Dendritic cell treated with granulocyte-macrophage colony-stimulating factor and Interleukin-4, amounts not matched to agents 40 ng/mL and 50 ng/mL, for 4 days (primary cell): ENCODE data around the gene KCNN1.
"Not testable (repeated sequence)": the region's sequence is repeated elsewhere in the genome, so short reads cannot be mapped to it uniquely, and the experiment has no call there.

Source experiments
- H3K27ac Mint-ChIP-seq: one replicate; pipeline ENCODE4 v1.8.0; 2022; ENCODE audit warnings: mild to moderate bottlenecking, mixed read lengths
- H3K27me3 Mint-ChIP-seq: one replicate; pipeline ENCODE4 v1.8.0; 2022; ENCODE audit warnings: mild to moderate bottlenecking, mixed read lengths
- H3K36me3 Mint-ChIP-seq: one replicate; pipeline ENCODE4 v1.8.0; 2022; ENCODE audit warnings: low read depth, mixed read lengths
- H3K4me1 Mint-ChIP-seq: one replicate; pipeline ENCODE4 v1.8.0; 2022; ENCODE audit warnings: low read depth, mixed read lengths
- H3K4me3 Mint-ChIP-seq: one replicate; pipeline ENCODE4 v1.8.0; 2022; ENCODE audit warnings: mild to moderate bottlenecking, moderate library complexity, mixed read lengths
- H3K9me3 Mint-ChIP-seq: one replicate; pipeline ENCODE4 v1.8.0; 2022; ENCODE audit warnings: mixed read lengths
- intact Hi-C: fragments of 100-400 bp; cut with micrococcal nuclease; formaldehyde crosslinking; loops from one replicate; pipeline ENCODE4 v1.15.0; 2022

Gene KCNN1

GRCh38 chr19:18027151-18027550, 60.2 kb downstream of the KCNN1 start:
- H3K4me1 Mint-ChIP-seq: peaks cover 47% of the 10 kb centered on the region
- H3K36me3 Mint-ChIP-seq: peaks cover 4% of the 10 kb centered on the region
- no peak overlapping the region for H3K27ac Mint-ChIP-seq
- intact Hi-C loops: no loop called here
- H3K27me3 Mint-ChIP-seq: no peaks in the 10 kb centered on the region
- H3K4me3 Mint-ChIP-seq: no peak overlapping the region
- H3K9me3 Mint-ChIP-seq: no peaks in the 10 kb centered on the region

- Mint-ChIP-seq H3K9me3 (no peaks in the 10 kb centered on the region), H3K4me1 (peaks cover 35% of the 10 kb centered on the region), H3K4me3 (no peak overlapping the region), H3K27ac (peak overlapping the region; percentile 35), H3K27me3 (no peaks in the 10 kb centered on the region), H3K36me3 (no peaks in the 10 kb centered on the region)
- intact Hi-C loops: no loop called here
Measured at GRCh38 chr19:18029617-18030338, 62.9 kb downstream of the KCNN1 start.

- Mint-ChIP-seq H3K27ac (peak overlapping the region; percentile 53), H3K4me1 (peaks cover 32% of the 10 kb centered on the region)
- intact Hi-C loops, H3K36me3 Mint-ChIP-seq, H3K9me3 Mint-ChIP-seq, H3K4me3 Mint-ChIP-seq, H3K27me3 Mint-ChIP-seq: not testable (repeated sequence)
Measured at GRCh38 chr19:18031401-18031800, 64.5 kb downstream of the KCNN1 start.

- intact Hi-C loops, H3K27ac Mint-ChIP-seq: not testable (repeated sequence)
Measured at GRCh38 chr19:18032102-18032501, 65.2 kb downstream of the KCNN1 start.

GRCh38 chr19:18041054-18041453, 74.1 kb downstream of the KCNN1 start:
- intact Hi-C loops: no loop called here
- Mint-ChIP-seq H3K27me3 (peaks cover 28% of the 10 kb centered on the region), H3K36me3 (no peaks in the 10 kb centered on the region), H3K9me3 (peaks cover 8% of the 10 kb centered on the region), H3K4me3 (no peak overlapping the region), H3K4me1 (peaks cover 47% of the 10 kb centered on the region), H3K27ac (no peak overlapping the region)

More at GRCh38 chr19:18032102-18032501, 65.2 kb downstream of the KCNN1 start:
- H3K4me1 Mint-ChIP-seq: peaks cover 32% of the 10 kb centered on the region
- H3K36me3 Mint-ChIP-seq, H3K4me3 Mint-ChIP-seq, H3K9me3 Mint-ChIP-seq, H3K27me3 Mint-ChIP-seq: not testable (repeated sequence)

GRCh38 chr19:18043676-18044075, 76.8 kb downstream of the KCNN1 start:
- Mint-ChIP-seq H3K4me3 (no peak overlapping the region), H3K4me1 (peaks cover 58% of the 10 kb centered on the region), H3K27ac (peak overlapping the region; percentile 85), H3K9me3 (peaks cover 8% of the 10 kb centered on the region), H3K36me3 (no peaks in the 10 kb centered on the region), H3K27me3 (peaks cover 27% of the 10 kb centered on the region)
- intact Hi-C loops: no loop called here

GRCh38 chr19:18044825-18045304, 78.0 kb downstream of the KCNN1 start:
- peaks cover 24% of the 10 kb centered on the region for H3K27me3 Mint-ChIP-seq
- intact Hi-C loops: no loop called here
- no peaks in the 10 kb centered on the region for H3K36me3 Mint-ChIP-seq
- H3K9me3 Mint-ChIP-seq: peaks cover 8% of the 10 kb centered on the region
- H3K4me1 Mint-ChIP-seq: peaks cover 60% of the 10 kb centered on the region
- H3K27ac Mint-ChIP-seq: peak overlapping the region; percentile 85
- peak overlapping the region; percentile 55 for H3K4me3 Mint-ChIP-seq

GRCh38 chr19:18045307-18046050, 78.6 kb downstream of the KCNN1 start:
- H3K4me1 Mint-ChIP-seq: peaks cover 61% of the 10 kb centered on the region
- intact Hi-C loops: no loop called here

GRCh38 chr19:18046059-18046718, 79.3 kb downstream of the KCNN1 start:
- Mint-ChIP-seq H3K4me3 (no peak overlapping the region), H3K27ac (peak overlapping the region; percentile 85), H3K36me3 (no peaks in the 10 kb centered on the region), H3K9me3 (peaks cover 1% of the 10 kb centered on the region), H3K4me1 (peaks cover 61% of the 10 kb centered on the region), H3K27me3 (peaks cover 20% of the 10 kb centered on the region)
- intact Hi-C loops: no loop called here

More at GRCh38 chr19:18045307-18046050, 78.6 kb downstream of the KCNN1 start:
- peaks cover 22% of the 10 kb centered on the region for H3K27me3 Mint-ChIP-seq
- H3K27ac Mint-ChIP-seq: peak overlapping the region; percentile 85
- H3K9me3 Mint-ChIP-seq: peaks cover 8% of the 10 kb centered on the region
- peak overlapping the region; percentile 55 for H3K4me3 Mint-ChIP-seq
- no peaks in the 10 kb centered on the region for H3K36me3 Mint-ChIP-seq

- Mint-ChIP-seq H3K27me3 (peaks cover 25% of the 10 kb centered on the region), H3K9me3 (no peaks in the 10 kb centered on the region), H3K27ac (peak overlapping the region; percentile 49), H3K36me3 (no peaks in the 10 kb centered on the region), H3K4me3 (no peak overlapping the region), H3K4me1 (peaks cover 43% of the 10 kb centered on the region)
- intact Hi-C loops: no loop called here
Measured at GRCh38 chr19:18049385-18049784, 82.5 kb downstream of the KCNN1 start.
